Smooth muscle cell of the brain vasculature (primary cell): Measurements from ENCODE around the gene APEX1.
A peak's percentile ranks its signal among the peaks of the same experiment; 100 is the strongest.
"Not testable (repeated sequence)": the region's sequence is repeated elsewhere in the genome, so short reads cannot be mapped to it uniquely, and the experiment has no call there.

Experiments used
- DNase-seq: peaks from one replicate; pipeline ENCODE4 v3.0.0-alpha.2; 2012; ENCODE audit warnings: low read depth, low spot score

Gene APEX1

DNA sequence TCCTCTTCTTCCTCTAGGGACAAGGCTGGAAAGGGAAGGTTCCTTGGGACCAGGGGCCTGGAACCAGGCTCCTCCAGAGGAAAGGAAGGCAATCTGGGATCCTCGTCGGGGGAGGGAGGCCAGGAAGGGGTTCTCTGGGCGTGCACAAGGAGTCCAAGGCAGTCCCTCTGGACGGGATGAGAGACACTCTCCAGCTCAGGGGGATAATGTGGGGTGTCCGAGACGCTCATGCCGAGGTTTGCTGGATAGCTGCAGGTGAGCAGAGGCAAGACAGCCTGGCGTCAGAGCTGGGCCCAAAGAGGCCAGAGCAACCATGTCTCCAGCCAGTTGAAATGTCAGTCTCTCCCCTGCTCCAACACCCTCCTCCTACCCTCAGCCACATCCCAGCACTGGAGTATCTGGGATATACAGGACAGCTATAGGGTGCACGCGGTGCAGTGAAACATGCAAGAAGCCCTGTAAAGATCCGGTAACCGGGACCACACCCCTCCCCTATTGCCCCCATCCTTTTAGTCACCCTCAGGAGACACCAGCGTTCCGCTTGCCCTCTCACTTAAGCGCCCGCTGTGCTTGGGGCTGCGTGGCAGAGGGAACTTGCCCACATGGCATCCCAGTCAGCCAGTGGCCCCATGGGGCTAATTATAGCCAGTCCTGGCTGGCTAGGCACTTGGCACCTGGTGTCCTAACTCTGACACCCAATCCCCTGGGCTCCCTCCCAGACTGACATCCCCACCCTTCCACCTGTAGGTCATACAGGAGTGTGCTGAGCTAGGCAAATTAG is 19.3 kb upstream of the APEX1 start, which contains the start of gene KLHL33:
KLHL33 (minus strand) TSS at position 585 of the 781 bp plus-strand sequence; CDS start at position 230, 355 bp downstream.
- no peak for DNase-seq

DNA sequence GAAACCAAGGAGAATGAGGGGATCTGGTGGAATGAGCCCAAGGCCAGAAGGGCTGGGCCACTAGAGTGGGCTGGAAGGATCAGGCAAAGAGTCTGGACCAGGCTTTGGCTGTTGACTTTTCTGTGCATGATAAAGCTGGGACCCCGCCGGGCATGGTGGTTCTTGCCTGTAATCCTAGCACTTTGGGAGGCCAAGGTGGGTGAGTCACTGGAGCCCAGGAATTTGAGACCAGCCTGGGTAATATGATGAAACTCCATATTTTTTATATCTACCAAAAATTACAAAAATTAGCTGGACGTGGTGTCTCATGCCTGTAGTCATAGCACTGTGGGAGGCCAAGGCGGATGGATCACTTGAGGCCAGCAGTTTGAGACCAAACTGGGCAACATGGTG is 18.7 kb upstream of the APEX1 start:
- no peak for DNase-seq

DNA sequence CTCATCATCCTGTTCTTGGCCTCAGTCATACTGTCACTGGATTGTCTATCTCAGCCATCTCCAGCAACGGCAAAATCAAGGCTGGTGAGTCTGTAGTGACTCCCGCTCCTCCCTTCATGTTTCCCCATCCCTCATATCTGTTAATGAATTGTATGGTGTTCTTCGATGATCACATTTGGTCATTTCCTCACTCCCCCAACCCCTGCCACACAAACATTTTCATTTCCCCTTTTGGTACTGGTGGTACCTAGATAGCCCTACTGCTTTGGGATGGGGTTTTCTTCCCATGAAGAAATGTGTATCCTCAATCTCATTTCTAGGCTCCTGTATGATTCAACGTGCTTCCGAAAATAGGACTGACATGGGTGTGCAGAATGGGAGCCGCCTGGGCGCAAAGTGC is 16.4 kb upstream of the APEX1 start:
- DNase-seq, result no peak

DNA sequence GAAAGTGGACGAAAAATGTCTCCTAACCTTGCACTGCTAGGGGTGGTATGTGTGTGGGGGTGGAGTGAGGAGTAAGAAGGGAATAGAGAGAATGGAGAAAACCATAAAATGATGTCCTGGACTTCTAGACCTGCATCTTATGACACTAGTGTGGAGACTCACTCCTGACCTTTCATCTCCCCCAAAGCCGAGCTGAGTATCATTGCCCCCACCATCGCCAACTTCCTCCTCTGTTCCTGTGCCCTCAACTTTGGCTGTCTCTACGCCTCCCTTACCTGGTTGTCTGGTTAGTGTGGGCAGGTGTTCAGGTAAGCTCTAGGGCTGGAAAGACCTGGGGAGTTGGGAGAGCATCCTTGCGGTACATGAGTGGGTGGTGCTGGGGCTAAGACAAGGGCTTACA is 14.6 kb upstream of the APEX1 start:
- DNase-seq, result no peak

DNA sequence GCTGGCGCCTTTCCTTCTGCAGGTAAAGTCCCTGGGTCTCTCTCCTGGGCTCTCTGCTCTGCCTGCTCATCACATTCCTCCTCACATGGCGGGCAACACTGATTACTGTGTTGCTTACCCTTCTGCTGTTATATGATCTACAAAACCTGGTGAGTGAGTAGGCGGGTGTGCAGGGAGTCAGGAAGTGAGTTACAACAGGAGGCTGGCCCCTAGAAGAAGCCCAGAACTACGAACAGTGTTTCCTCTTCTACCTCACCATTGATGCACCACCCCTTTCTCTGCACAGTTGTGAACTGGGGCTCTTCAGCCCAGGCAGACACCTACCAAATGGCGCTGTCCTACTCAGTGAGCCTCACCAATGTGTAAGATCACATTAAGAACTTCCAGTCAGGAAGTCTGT is 14.1 kb upstream of the APEX1 start:
- DNase-seq, result no peak

DNA sequence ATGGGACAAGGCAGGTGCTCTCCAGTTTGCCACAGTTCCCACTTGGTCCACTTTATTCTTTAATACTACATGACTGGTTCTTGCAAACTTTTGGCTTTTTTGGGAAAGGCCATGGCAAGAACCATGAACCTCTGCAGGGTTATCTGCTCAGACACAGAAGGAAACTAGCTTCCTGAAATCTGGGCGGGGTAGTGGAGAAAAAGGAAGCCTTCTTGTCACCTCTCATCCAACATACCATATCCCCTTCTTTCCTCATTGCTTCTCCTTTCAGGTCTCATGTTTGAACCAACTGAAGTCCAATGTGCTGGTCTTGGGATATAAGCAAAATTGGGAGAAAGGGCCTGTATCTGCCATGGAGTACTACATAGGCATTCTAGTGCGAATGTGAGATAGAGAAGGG is 13.6 kb upstream of the APEX1 start:
- DNase-seq, result no peak

DNA sequence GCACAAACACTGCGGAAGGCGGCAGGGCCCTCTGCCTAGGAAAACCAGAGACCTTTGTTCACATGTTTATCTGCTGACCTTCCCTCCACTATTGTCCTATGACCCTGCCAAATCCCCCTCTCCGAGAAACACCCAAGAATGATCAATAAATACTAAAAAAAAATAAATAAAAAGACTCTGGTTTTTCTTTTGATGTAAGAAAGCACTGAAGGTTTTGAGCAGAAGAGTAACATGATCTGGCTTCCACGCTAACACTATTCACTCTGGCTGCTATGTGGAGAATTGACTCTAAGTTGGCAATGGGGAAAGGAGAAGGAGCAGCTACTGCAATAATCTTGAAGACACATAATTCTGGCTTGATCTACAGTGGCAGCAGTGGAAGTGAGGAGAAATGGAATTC is 11.4 kb upstream of the APEX1 start:
- not testable (repeated sequence) for DNase-seq

DNA sequence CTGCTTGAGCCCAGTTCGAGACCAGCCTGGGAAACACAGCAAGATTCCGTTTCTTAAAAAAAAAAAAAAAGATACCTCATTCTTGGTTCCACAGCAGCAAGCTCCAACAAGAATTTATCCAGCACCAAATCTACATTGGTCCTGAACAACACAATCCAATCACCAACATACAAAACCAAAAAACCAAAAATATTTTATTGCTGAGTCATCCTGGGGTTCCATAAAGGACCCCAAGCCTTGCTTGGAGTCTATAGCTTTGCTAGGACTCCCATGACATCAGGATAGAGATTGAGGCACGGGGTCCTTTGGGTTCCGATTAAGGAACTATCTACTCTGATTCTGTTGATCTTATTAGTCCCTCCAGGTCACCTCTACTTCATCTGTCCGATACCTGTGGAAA is 8.1 kb upstream of the APEX1 start:
- DNase-seq, result no peak

DNA sequence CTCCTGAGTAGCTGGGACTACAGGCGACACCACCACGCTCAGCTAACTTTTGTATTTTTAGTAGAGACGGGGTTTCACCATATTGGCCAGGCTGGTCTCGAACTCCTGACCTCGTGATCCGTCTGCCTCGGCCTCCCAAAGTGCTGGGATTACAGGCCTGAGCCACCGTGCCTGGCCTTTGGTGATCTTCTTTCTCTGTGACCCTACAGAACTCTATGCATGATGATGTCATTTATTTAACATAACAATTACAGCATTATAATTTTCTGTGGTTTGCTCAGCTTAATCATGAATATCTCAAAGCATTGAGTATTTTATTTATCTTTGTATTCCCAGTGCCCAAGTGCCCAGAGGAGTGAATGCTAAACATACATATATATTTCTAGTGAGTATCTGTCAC is 2.2 kb upstream of the APEX1 start:
- DNase-seq, result not testable (repeated sequence)

DNA sequence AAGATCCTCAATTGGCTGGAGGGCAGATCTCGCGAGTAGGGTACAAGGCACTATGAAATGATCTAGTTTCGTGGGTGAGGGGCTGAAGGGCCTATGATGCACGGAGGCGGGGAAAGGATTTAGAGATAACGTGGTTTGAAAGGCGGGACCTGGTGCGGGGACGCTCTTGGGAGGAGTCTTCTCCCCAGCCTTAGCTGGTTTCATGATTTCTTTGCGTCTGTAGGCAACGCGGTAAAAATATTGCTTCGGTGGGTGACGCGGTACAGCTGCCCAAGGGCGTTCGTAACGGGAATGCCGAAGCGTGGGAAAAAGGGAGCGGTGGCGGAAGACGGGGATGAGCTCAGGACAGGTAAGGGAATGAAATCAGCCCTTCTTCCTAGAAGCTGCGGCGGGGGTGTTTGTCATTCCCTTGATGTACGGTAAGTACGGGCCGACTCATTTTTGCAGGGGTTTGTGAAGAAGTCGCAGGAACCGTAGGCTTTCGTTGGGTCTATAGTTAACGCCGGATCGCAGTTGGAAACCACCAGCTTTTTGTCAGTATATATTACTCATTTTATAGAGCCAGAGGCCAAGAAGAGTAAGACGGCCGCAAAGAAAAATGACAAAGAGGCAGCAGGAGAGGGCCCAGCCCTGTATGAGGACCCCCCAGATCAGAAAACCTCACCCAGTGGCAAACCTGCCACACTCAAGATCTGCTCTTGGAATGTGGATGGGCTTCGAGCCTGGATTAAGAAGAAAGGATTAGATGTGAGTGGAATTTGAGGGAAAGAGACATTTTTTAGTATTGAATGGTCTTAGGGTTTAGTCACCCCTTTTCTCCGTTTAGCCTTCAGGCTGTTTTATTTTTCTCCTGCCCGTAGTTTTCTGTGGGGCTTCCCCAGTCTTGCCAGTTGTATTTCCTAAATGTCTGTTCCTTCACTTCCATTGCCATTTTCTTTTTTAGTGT is 602 bp downstream of the APEX1 start:
- no peak for DNase-seq

DNA sequence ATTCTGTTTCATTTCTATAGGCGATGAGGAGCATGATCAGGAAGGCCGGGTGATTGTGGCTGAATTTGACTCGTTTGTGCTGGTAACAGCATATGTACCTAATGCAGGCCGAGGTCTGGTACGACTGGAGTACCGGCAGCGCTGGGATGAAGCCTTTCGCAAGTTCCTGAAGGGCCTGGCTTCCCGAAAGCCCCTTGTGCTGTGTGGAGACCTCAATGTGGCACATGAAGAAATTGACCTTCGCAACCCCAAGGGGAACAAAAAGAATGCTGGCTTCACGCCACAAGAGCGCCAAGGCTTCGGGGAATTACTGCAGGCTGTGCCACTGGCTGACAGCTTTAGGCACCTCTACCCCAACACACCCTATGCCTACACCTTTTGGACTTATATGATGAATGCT is 1.9 kb downstream of the APEX1 start:
- DNase-seq, result no peak

DNA sequence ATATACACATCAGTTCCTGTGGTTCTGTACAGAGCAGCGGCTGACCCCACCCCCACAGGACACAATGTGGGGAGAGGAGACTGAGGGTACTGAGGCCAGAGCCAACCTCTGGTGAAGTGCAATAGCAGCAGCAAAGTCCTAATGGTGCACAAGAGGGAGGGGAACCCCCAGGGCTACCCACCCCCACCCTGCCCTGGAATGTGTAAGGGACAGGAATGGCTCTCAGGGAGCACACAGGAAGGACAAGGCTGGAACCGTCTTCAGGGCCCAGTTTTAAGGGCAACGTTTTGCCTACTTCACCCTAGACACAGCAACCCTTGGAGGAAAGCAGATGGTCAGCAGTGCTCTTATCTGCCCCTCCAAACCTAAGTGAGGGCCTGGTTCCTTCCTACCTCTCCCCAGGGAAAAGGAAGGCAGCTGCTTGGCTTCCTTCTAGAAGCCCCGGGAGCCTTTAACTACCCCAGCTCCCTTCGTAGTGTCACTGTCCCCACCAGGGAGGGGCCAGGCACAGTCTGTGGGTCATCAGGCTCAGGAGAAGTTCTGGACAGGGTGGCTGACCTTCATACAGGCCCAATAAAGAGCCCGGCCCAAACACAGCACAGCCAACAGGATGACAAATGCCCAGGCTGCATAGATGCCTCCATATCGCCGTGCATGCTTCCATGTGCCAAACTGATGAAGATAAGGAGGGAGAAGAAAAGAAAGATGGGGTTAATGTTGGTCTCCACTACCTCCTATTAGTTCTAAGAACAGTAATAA is 3.2 kb downstream of the APEX1 start:
- no peak for DNase-seq

DNA sequence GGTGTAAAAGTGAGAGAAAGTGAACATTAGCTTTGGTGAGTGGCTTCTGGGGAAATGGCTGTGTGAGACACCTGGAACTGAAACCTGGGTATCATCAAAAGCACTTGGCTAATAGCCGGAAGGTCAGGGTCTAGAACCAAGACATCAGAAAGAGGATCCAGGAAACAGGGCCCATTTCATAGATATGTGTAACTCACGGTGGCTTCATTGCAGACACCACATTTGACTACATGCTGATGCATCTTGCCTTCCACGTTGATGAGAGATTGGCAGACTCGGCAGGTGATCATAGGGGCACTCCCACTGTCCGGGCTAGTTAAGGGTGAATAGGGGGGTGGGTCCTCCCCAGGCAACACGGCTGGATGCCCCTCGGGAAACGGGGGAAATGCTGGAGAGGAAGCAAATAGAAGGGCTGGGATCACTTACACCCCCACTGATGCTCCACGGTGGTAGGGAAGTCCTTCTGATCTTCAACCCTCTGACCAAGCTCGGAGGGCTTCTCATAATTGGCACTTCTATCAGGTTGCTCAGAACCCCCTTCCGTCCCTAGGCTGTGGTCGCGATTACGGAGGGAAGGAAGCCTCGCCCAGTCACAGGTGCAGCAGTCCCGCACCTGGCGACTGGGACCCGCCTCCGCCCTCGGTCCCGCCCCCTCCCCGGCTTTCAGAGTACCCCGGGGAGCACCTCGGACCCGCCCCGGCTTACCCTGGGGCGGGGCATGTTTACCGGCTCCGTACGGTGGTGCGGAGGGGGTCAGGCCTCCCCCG is 5.6 kb downstream of the APEX1 start:
- no peak for DNase-seq

DNA sequence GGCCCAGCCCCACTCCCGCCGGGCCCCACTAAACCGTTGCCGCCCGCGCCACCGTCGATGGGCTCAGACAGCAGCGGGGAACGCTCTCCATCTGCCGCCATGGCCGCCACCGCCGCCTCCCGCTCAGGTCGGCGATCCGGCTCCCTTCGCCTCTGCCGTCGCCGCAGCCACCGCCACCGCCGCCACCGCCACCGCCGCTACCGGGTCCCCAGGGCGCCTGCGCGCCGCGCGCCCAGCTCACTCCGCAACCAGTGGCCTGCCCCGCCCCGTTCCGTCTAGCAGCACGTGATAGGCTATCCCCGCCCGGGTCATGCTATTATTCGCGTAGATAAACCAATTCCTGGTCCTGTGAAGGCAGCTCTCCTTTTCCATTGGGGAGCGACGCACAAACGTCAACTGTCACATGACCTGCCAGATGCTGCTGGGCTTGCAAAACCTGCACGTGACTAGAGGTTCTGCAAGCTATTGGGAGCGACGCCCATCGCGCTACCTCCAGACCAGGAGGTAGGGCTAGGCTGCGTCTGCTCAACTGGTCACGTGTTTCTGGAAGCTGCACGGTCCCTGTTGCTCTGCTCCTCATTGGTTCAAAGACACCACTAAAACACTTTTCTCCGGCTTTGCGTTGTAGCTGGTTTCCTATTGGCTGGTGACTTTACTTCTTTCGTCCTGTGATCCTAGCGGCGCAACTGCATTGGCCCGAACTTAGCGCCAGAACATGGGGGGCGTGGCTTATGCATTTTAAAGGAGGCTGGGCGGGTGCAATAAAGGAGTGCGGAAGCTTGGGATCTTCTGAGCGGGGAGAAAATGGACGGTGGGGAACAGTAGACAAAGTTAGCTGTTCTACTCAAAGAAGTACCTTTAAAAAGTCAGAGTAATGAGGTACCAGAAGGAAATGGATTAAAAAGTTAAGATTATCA is 6.5 kb downstream of the APEX1 start, which contains the start of gene PIP4P1:
PIP4P1 (minus strand) TSS at position 210 of the 917 bp plus-strand sequence; CDS start at position 101, 109 bp downstream.
- peak; percentile 100 for DNase-seq

DNA sequence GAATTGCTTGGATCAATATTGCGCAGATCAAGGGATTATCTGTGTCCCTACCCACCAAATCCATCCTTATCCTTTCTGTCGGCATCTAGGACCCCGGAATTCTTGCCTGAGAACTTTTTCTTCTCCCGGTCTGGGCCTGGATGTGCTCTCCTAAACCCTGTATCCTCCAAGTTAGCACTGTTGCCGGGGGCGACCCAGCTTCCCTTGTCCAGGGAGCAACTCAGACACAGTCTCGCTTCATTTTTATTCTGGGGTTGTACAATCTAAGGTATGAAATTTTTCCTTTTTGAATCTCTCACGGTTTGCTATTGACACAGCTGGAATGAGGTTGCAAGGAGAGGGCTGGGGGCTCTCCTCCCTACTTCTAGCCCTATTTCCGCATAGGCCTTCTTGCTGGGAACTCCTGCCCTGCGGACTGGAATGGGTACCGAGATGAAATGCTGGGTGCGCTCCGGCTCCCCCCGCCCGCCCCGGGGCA is 13.8 kb downstream of the APEX1 start:
- no peak for DNase-seq

DNA sequence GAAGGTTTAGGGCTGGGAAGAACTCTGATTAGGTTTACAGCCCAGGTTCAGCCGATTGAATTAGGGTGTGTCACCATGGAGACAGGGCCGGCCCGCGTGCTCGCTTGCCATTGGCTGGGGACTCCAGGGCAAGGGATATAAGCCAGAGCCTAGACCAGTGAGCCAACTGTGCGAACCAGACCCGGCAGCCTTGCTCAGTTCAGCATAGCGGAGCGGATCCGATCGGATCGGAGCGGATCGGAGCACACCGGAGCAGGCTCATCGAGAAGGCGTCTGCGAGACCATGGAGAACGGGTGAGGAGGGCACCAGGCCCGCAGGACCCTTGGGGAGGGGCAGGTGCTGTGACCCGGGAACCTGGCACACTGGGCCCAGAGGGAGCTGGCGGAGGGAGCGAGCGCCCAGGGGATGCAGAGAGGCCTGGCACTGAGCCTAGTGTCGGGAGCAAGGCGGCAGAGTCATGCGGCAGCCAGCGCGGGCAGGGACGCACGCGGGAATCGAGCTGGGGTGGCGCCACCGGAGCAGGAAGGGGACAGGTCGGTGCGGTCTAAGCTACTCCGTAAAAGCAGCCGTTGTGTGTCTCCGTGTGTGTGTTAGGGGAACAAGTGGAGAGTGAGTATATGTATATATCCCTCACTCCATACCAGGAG is 14.3 kb downstream of the APEX1 start, which contains the start of gene PNP:
PNP (plus strand) TSS at position 165 of the 648 bp plus-strand sequence; CDS start at position 284, 119 bp downstream.
- peak; percentile 43 for DNase-seq

DNA sequence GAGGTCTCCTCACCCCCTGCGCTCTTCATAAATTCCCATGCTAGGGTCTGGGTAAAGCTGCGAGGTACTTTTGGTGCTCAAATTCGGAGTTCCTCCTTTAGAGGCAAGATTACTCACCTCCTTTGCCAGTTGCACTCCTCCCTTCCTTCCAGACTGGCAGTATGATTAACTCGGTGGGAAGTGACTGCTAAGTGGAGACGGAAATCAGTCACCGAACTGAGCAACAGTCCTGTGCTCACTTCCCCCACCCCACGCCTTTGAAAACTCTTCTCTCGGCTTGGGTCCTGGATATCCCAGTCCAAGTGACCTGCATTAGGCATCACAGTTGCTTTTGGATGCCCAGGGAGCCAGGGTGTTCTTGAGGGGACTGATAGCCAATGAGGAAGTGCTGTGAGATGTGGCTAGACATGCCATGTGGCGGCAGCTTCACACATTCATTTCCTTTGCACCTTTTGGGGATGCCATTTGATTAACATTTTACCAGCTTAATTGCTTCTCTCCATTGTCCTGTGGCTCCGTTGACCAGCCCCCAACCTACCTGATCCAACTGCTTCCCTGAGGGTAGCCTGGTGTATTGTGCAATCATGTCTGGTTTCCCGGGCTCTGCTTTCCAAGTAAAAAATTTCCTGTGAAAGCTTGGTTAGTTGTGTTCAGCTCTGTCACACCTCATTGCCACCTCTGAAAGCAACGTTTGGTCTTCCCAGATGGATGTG is 15.0 kb downstream of the APEX1 start:
- no peak for DNase-seq

DNA sequence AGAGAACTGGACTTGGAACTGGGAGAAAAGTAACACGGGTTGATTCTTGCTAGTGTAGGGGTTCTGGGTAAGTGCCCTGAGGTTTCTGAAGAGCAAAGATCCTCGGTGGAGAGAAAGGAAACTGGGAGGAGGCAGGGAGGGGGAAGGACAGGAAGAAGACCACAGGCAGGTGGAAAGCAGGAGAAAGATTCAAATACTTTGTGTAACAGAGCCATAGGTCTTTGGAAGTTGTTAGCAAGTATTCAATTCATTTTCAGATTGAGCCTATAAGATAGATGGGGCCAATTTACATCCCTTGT is 15.5 kb downstream of the APEX1 start:
- DNase-seq, result no peak
